Stomach (tissue), 4 donors: ENCODE results near the gene DCANP1.

Experiments used
- CTCF ChIP-seq, 7 experiments: fragments of 450-650 bp in 4 of 7; fragments of 200-600 bp in 3 of 7; sonication (generic) in 3 of 7; IDR thresholded peaks; one replicate each; pipeline ENCODE4 v1.5.1; 2016 to 2019; ENCODE audit warnings: antibody characterized with exemption in 7 of 7, control low read depth in 2 of 7, mild to moderate bottlenecking in 1 of 7
- EP300 ChIP-seq: sonication (generic); formaldehyde crosslinking; IDR thresholded peaks from one replicate; pipeline ENCODE4 v1.6.1; 2017; ENCODE audit warnings: antibody characterized with exemption
- POLR2A ChIP-seq, 4 donors: fragments of 450-650 bp; IDR thresholded peaks; one replicate each; pipeline ENCODE4 v1.6.1; 2016; ENCODE audit warnings: antibody characterized with exemption in 4 of 4, control low read depth in 2 of 4, mild to moderate bottlenecking in 1 of 4, moderate library complexity in 1 of 4
- POLR2AphosphoS5 ChIP-seq, 3 donors: sonication (generic); formaldehyde crosslinking; IDR thresholded peaks; one replicate each; pipeline ENCODE4 v1.6.1; 2016; ENCODE audit warnings: antibody characterized with exemption in 3 of 3

- TF ChIP-seq CTCF (IDR thresholded peaks at IDR 0.05), result no peak
- TF ChIP-seq POLR2AphosphoS5 (IDR thresholded peaks at IDR 0.05), result no peak
- no peak for TF ChIP-seq EP300
- no peak for TF ChIP-seq POLR2A (IDR thresholded peaks at IDR 0.05)
These were observed 24.7 kb downstream of the DCANP1 start for GRCh38 chr5:135422419-135422818.
